KMS-11 (cell line): Measurements from ENCODE around the gene MBOAT1.

ENCODE experiments used
- H2AFZ ChIP-seq: fragments of 200-600 bp; sonication (generic); 2 replicates; pipeline ENCODE4 v1.6.1; 2016; ENCODE audit warnings: antibody characterized with exemption, mixed run types, low read depth
- H3K27ac ChIP-seq: fragments of 200-600 bp; sonication (generic); 2 replicates; pipeline ENCODE4 v1.6.1; 2016; ENCODE audit warnings: mild to moderate bottlenecking, mixed run types
- H3K27me3 ChIP-seq: fragments of 200-600 bp; sonication (generic); 2 replicates; pipeline ENCODE4 v1.6.1; 2017; ENCODE audit warnings: mild to moderate bottlenecking, low read depth, mixed run types, moderate library complexity; ENCODE audit not compliant: insufficient read depth
- H3K36me3 ChIP-seq: fragments of 200-600 bp; sonication (generic); 2 replicates; pipeline ENCODE4 v1.6.1; 2017; ENCODE audit warnings: mild to moderate bottlenecking, mixed run types; ENCODE audit not compliant: insufficient read depth
- H3K4me1 ChIP-seq: fragments of 200-600 bp; sonication (generic); 2 replicates; pipeline ENCODE4 v1.6.1; 2016; ENCODE audit warnings: mild to moderate bottlenecking, low read depth, mixed run types; ENCODE audit not compliant: poor library complexity, severe bottlenecking
- H3K4me2 ChIP-seq: fragments of 200-600 bp; sonication (generic); 2 replicates; pipeline ENCODE4 v1.7.0; 2016; ENCODE audit warnings: mild to moderate bottlenecking, mixed run types
- H3K4me3 ChIP-seq: fragments of 200-600 bp; sonication (generic); IDR thresholded peaks from 2 replicates; pipeline ENCODE4 v1.6.1; 2017; ENCODE audit warnings: low read depth, low read length, mixed read lengths; ENCODE audit not compliant: insufficient read depth
- H3K79me2 ChIP-seq: fragments of 200-600 bp; sonication (generic); 2 replicates; pipeline ENCODE4 v1.6.1; 2016; ENCODE audit warnings: low read depth, mixed run types; ENCODE audit not compliant: insufficient read depth
- H3K9ac ChIP-seq: fragments of 200-600 bp; sonication (generic); 2 replicates; pipeline ENCODE4 v1.6.1; 2016; ENCODE audit warnings: mild to moderate bottlenecking, mixed run types
- H4K20me1 ChIP-seq: fragments of 200-600 bp; sonication (generic); 2 replicates; pipeline ENCODE4 v1.6.1; 2016; ENCODE audit warnings: mild to moderate bottlenecking, mixed run types; ENCODE audit not compliant: insufficient read depth
- CTCF ChIP-seq: fragments of 200-600 bp; sonication (generic); conservative IDR thresholded peaks from 2 replicates; pipeline ENCODE4 v1.6.1; 2017; ENCODE audit warnings: low read depth, mild to moderate bottlenecking, antibody characterized with exemption, low read length, moderate library complexity, mixed read lengths

MBOAT1 gene

GRCh38 chr6:20069021-20069522 is 143.2 kb downstream of the MBOAT1 start:
- Histone ChIP-seq H4K20me1 (no peaks in the 10 kb centered on the region), H3K27me3 (no peaks in the 10 kb centered on the region), H3K4me2 (no peak overlapping the region), H3K9ac (no peak overlapping the region), H3K4me3 (no peak overlapping the region), H3K36me3 (no peaks in the 10 kb centered on the region), H3K79me2 (no peaks in the 10 kb centered on the region), H3K4me1 (no peaks in the 10 kb centered on the region), H2AFZ (no peak overlapping the region), H3K27ac (no peak overlapping the region)
- TF ChIP-seq CTCF = no peak

GRCh38 chr6:20068421-20068988 is 143.8 kb downstream of the MBOAT1 start:
- Histone ChIP-seq H3K4me3 (no peak overlapping the region), H3K9ac (no peak overlapping the region), H2AFZ (no peak overlapping the region), H3K27ac (no peak overlapping the region), H4K20me1 (no peaks in the 10 kb centered on the region), H3K4me1 (no peaks in the 10 kb centered on the region), H3K79me2 (no peaks in the 10 kb centered on the region), H3K27me3 (no peaks in the 10 kb centered on the region), H3K36me3 (no peaks in the 10 kb centered on the region), H3K4me2 (no peak overlapping the region)
- no peak for TF ChIP-seq CTCF

GRCh38 chr6:20061952-20062351 is 150.3 kb downstream of the MBOAT1 start:
- no peak overlapping the region for H3K27ac ChIP-seq
- H3K27me3 ChIP-seq = no peaks in the 10 kb centered on the region
- no peaks in the 10 kb centered on the region for H3K79me2 ChIP-seq
- TF ChIP-seq CTCF = no peak
- H2AFZ ChIP-seq = no peak overlapping the region
- no peak overlapping the region for H3K4me2 ChIP-seq
- H3K4me1 ChIP-seq = no peaks in the 10 kb centered on the region
- no peaks in the 10 kb centered on the region for H4K20me1 ChIP-seq
- H3K4me3 ChIP-seq = no peak overlapping the region
- H3K9ac ChIP-seq = no peak overlapping the region
- H3K36me3 ChIP-seq = no peaks in the 10 kb centered on the region

- TF ChIP-seq CTCF = no peak
- no peaks in the 10 kb centered on the region for H3K4me1 ChIP-seq
- no peak overlapping the region for H3K4me2 ChIP-seq
- H4K20me1 ChIP-seq = no peaks in the 10 kb centered on the region
- H3K79me2 ChIP-seq = no peaks in the 10 kb centered on the region
- no peaks in the 10 kb centered on the region for H3K27me3 ChIP-seq
- H2AFZ ChIP-seq = no peak overlapping the region
- no peak overlapping the region for H3K9ac ChIP-seq
- no peak overlapping the region for H3K27ac ChIP-seq
- no peak overlapping the region for H3K4me3 ChIP-seq
- H3K36me3 ChIP-seq = no peaks in the 10 kb centered on the region
Observed at GRCh38 chr6:20060252-20060651, 152.0 kb downstream of the MBOAT1 start.
